ENCODE data around the gene OPA1. TPM values are rescaled to one million over a fixed set of nuclear protein-coding genes. Genes with fewer than 3 reads are reported as not detected.
"Not testable (repeated sequence)": the region's sequence is repeated elsewhere in the genome, so short reads cannot be mapped to it uniquely, and the experiment has no call there.

OPA1 gene
- total RNA-seq, 3 donors from 2014 or later, result 39.0 to 58.2 (median 57.4) TPM

GRCh38 chr3:193594946-193595689 lies 2.1 kb downstream of the OPA1 start:
- H3K36me3 ChIP-seq, result no peaks in the 10 kb centered on the region
- intact Hi-C loops (cut with DNase I; ENCODE audit: low total_unique reads), result no loop called here
- no peak for DNase-seq (ENCODE audit: low spot score in 2 of 2)
- H3K4me3 ChIP-seq, result no peak overlapping the region
- TF ChIP-seq, protein P1, sequence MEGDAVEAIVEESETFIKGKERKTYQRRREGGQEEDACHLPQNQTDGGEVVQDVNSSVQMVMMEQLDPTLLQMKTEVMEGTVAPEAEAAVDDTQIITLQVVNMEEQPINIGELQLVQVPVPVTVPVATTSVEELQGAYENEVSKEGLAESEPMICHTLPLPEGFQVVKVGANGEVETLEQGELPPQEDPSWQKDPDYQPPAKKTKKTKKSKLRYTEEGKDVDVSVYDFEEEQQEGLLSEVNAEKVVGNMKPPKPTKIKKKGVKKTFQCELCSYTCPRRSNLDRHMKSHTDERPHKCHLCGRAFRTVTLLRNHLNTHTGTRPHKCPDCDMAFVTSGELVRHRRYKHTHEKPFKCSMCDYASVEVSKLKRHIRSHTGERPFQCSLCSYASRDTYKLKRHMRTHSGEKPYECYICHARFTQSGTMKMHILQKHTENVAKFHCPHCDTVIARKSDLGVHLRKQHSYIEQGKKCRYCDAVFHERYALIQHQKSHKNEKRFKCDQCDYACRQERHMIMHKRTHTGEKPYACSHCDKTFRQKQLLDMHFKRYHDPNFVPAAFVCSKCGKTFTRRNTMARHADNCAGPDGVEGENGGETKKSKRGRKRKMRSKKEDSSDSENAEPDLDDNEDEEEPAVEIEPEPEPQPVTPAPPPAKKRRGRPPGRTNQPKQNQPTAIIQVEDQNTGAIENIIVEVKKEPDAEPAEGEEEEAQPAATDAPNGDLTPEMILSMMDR (IDR thresholded peaks at IDR 0.05), result no peak
- no peak for TF ChIP-seq POLR2AphosphoS5 (IDR thresholded peaks at IDR 0.05)
- no peak for TF ChIP-seq POLR2A (IDR thresholded peaks at IDR 0.05)
- no peak overlapping the region for H3K27ac ChIP-seq
- H3K9me3 ChIP-seq, result no peaks in the 10 kb centered on the region
- peaks cover 6 to 12% of the 10 kb centered on the region in 2 donors for H3K4me1 ChIP-seq
- no peaks in the 10 kb centered on the region for H3K27me3 ChIP-seq

GRCh38 chr3:193595939-193596487 lies 3.0 kb downstream of the OPA1 start:
- Histone ChIP-seq H3K4me1 (peaks cover 6 to 12% of the 10 kb centered on the region in 2 donors), H3K27me3 (no peaks in the 10 kb centered on the region), H3K36me3 (no peaks in the 10 kb centered on the region), H3K4me3 (no peak overlapping the region), H3K27ac (no peak overlapping the region), H3K9me3 (no peaks in the 10 kb centered on the region)
- intact Hi-C loops (cut with DNase I; ENCODE audit: low total_unique reads), result no loop called here
- DNase-seq (ENCODE audit: low spot score in 2 of 2), result no peak
- TF ChIP-seq POLR2AphosphoS5 (IDR thresholded peaks at IDR 0.05) (no peak), POLR2A (IDR thresholded peaks at IDR 0.05) (no peak)
- TF ChIP-seq, protein P1 (IDR thresholded peaks at IDR 0.05), result no peak

- intact Hi-C loops (cut with DNase I; ENCODE audit: low total_unique reads), result no loop called here
- no peaks in the 10 kb centered on the region for H3K36me3 ChIP-seq
- TF ChIP-seq POLR2A (IDR thresholded peaks at IDR 0.05) (no peak), POLR2AphosphoS5 (IDR thresholded peaks at IDR 0.05) (no peak)
- TF ChIP-seq, protein P1 (IDR thresholded peaks at IDR 0.05), result no peak
Measured at GRCh38 chr3:193598202-193598601, 5.2 kb downstream of the OPA1 start.

GRCh38 chr3:193599393-193599792 lies 6.4 kb downstream of the OPA1 start:
- H3K36me3 ChIP-seq, result no peaks in the 10 kb centered on the region
- H3K9me3 ChIP-seq, result no peaks in the 10 kb centered on the region
- H3K4me1 ChIP-seq, result peaks cover 2 to 8% of the 10 kb centered on the region in 2 donors
- intact Hi-C loops (cut with DNase I; ENCODE audit: low total_unique reads), result no loop called here
- no peak overlapping the region for H3K4me3 ChIP-seq
- no peaks in the 10 kb centered on the region for H3K27me3 ChIP-seq
- H3K27ac ChIP-seq, result no peak overlapping the region
- TF ChIP-seq POLR2A (IDR thresholded peaks at IDR 0.05), result no peak
- TF ChIP-seq POLR2AphosphoS5 (IDR thresholded peaks at IDR 0.05), result no peak
- TF ChIP-seq, protein P1 (IDR thresholded peaks at IDR 0.05), result no peak
- no peak for DNase-seq (ENCODE audit: low spot score in 2 of 2)

More at GRCh38 chr3:193598202-193598601, 5.2 kb downstream of the OPA1 start:
- peaks cover 6 to 12% of the 10 kb centered on the region in 2 donors for H3K4me1 ChIP-seq
- H3K27ac ChIP-seq, result no peak overlapping the region
- no peaks in the 10 kb centered on the region for H3K9me3 ChIP-seq
- no peak overlapping the region for H3K4me3 ChIP-seq
- no peak for DNase-seq (ENCODE audit: low spot score in 2 of 2)
- H3K27me3 ChIP-seq, result no peaks in the 10 kb centered on the region

- peak in 1 of 2 donors; percentile 21 for DNase-seq (ENCODE audit: low spot score in 2 of 2)
- Histone ChIP-seq H3K27me3 (no peaks in the 10 kb centered on the region), H3K4me1 (no peaks in the 10 kb centered on the region), H3K9me3 (no peaks in the 10 kb centered on the region), H3K4me3 (no peak overlapping the region), H3K27ac (no peak overlapping the region), H3K36me3 (no peaks in the 10 kb centered on the region)
- intact Hi-C loops (cut with DNase I; ENCODE audit: low total_unique reads), result no loop called here
- no peak for TF ChIP-seq POLR2A (IDR thresholded peaks at IDR 0.05)
- TF ChIP-seq, protein P1 (IDR thresholded peaks at IDR 0.05), result peak; percentile 27 to 44 (median 38)
Measured at GRCh38 chr3:193605876-193606275, 12.9 kb downstream of the OPA1 start.

GRCh38 chr3:193606892-193607291 lies 13.9 kb downstream of the OPA1 start:
- H3K36me3 ChIP-seq; H3K4me1 ChIP-seq; intact Hi-C loops (cut with DNase I; ENCODE audit: low total_unique reads); DNase-seq (ENCODE audit: low spot score in 2 of 2); H3K4me3 ChIP-seq; H3K27ac ChIP-seq; H3K27me3 ChIP-seq; H3K9me3 ChIP-seq: not testable (repeated sequence)

DNA sequence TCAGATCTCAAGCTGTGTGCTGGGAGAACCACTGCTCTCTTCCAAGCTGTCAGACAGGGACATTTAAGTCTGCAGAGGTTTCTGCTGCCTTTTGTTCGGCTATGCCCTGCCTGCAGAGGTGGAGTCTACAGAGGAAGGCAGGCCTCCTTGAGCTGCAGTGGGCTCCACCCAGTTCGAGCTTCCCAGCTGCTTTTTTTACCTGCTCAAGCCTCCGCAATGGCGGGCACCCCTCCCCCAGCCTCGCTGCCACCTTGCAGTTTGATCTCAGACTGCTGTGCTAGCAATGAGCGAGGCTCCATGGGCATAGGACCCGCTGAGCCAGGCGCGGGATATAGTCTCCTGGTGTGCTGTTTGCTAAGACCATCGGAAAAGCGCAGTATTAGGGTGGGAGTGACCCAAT lies 17.5 kb downstream of the OPA1 start:
- H3K36me3 ChIP-seq; H3K4me3 ChIP-seq; H3K27me3 ChIP-seq; DNase-seq (ENCODE audit: low spot score in 2 of 2); H3K4me1 ChIP-seq; H3K9me3 ChIP-seq; intact Hi-C loops (cut with DNase I; ENCODE audit: low total_unique reads); H3K27ac ChIP-seq: not testable (repeated sequence)

Measured in breast epithelium (tissue), 4 donors.